Ecto neural progenitor cell (in vitro differentiated cells): Measurements from ENCODE around the gene DHRS13.
"Not testable (repeated sequence)": the region's sequence is repeated elsewhere in the genome, so short reads cannot be mapped to it uniquely, and the experiment has no call there.

Source experiments
- DNase-seq: peaks from one replicate; pipeline ENCODE4 v3.0.0-alpha.2; 2018; ENCODE audit warnings: low spot score

DHRS13 gene

GRCh38 chr17:28882154-28882895 is 20.6 kb downstream of the DHRS13 start:
- no peak for DNase-seq

GRCh38 chr17:28881533-28882056 is 21.3 kb downstream of the DHRS13 start:
- no peak for DNase-seq

GRCh38 chr17:28880572-28880945 is 22.3 kb downstream of the DHRS13 start:
- DNase-seq: no peak

- DNase-seq: no peak
Measured at GRCh38 chr17:28879886-28880571, 22.9 kb downstream of the DHRS13 start.

- no peak for DNase-seq
Measured at GRCh38 chr17:28878981-28879380, 23.9 kb downstream of the DHRS13 start.

GRCh38 chr17:28878158-28878910 is 24.5 kb downstream of the DHRS13 start:
- no peak for DNase-seq

GRCh38 chr17:28877150-28877711 is 25.6 kb downstream of the DHRS13 start:
- not testable (repeated sequence) for DNase-seq

- no peak for DNase-seq
Measured at GRCh38 chr17:28875848-28876550, 26.9 kb downstream of the DHRS13 start.

GRCh38 chr17:28874750-28875149 is 28.1 kb downstream of the DHRS13 start:
- no peak for DNase-seq

- DNase-seq: no peak
Measured at GRCh38 chr17:28873839-28874238, 29.0 kb downstream of the DHRS13 start.

GRCh38 chr17:28871056-28871579 is 31.8 kb downstream of the DHRS13 start:
- no peak for DNase-seq

GRCh38 chr17:28867276-28867675 is 35.6 kb downstream of the DHRS13 start:
- no peak for DNase-seq

- DNase-seq: no peak
Measured at GRCh38 chr17:28865946-28866752, 36.7 kb downstream of the DHRS13 start.

- DNase-seq: no peak
Measured at GRCh38 chr17:28864991-28865849, 37.7 kb downstream of the DHRS13 start.

GRCh38 chr17:28863953-28864352 is 38.9 kb downstream of the DHRS13 start:
- DNase-seq: no peak

GRCh38 chr17:28862561-28862960 is 40.3 kb downstream of the DHRS13 start:
- no peak for DNase-seq

GRCh38 chr17:28861393-28862203 is 41.3 kb downstream of the DHRS13 start:
- DNase-seq: no peak

- DNase-seq: no peak
Measured at GRCh38 chr17:28860363-28860808, 42.5 kb downstream of the DHRS13 start.
